ENCODE measurements around the gene RNLS.

Gene RNLS

GRCh38 chr10:88230251-88230650 lies 352.9 kb downstream of the RNLS start:
- no peak for DNase-seq (ENCODE audit: low read depth)

- no peak for DNase-seq (ENCODE audit: low read depth)
Observed at GRCh38 chr10:88228130-88228529, 355.0 kb downstream of the RNLS start.

GRCh38 chr10:88227342-88228018 lies 355.6 kb downstream of the RNLS start:
- no peak for DNase-seq (ENCODE audit: low read depth)

- DNase-seq (ENCODE audit: low read depth), result no peak
Observed at GRCh38 chr10:88226891-88227290, 356.2 kb downstream of the RNLS start.

GRCh38 chr10:88226071-88226659 lies 357.0 kb downstream of the RNLS start:
- DNase-seq (ENCODE audit: low read depth), result no peak
